ENCODE results near the gene SYNPO. TPM values are rescaled to one million over a fixed set of nuclear protein-coding genes. Genes with fewer than 3 reads are reported as not detected.

Gene SYNPO
- polyA plus RNA-seq, 1 of the 3 experiments (the other 2 are of a cell fraction): 5.1 TPM

GRCh38 chr5:150631326-150631701 lies 9.1 kb upstream of the SYNPO start (continued):
- TF ChIP-seq PBX3 (IDR thresholded peaks at IDR 0.05) (no peak), NRF1 (IDR thresholded peaks at IDR 0.05; ENCODE audit: low read depth, low read length) (no peak), YY1 (IDR thresholded peaks at IDR 0.05; ENCODE audit: low read depth) (no peak), GATA2 (CRISPR knock-in tag; IDR thresholded peaks at IDR 0.05) (no peak), CHD2 (IDR thresholded peaks at IDR 0.05; ENCODE audit: low read length, partially characterized antibody) (no peak)

- Histone ChIP-seq H3K4me1 (ENCODE audit: control insufficient read depth in 1 of 2, insufficient read depth in 2 of 2, low read depth in 1 of 2, low read length in 1 of 2) (peaks cover 19 to 43% of the 10 kb centered on the region in 2 experiments), H4K20me1 (ENCODE audit: insufficient read depth) (no peaks in the 10 kb centered on the region), H3K4me2 (no peak overlapping the region), H3K27me3 (ENCODE audit: insufficient read depth) (no peaks in the 10 kb centered on the region), H3K9ac (no peak overlapping the region), H3K27ac (ENCODE audit: low read depth in 2 of 2, low read length in 1 of 2) (no peak overlapping the region), H3F3A (replicated peaks; ENCODE audit: insufficient read depth) (peaks cover 15% of the 10 kb centered on the region), H3K9me3 (no peaks in the 10 kb centered on the region), H3K4me3 (ENCODE audit: low read depth in 2 of 2, low read length in 1 of 2) (no peak overlapping the region), H3K79me2 (ENCODE audit: insufficient read depth) (no peaks in the 10 kb centered on the region), H3K36me3 (replicated peaks in 1 of 2; ENCODE audit: control insufficient read depth in 1 of 2, insufficient read depth in 2 of 2, low read length in 1 of 2) (no peaks in the 10 kb centered on the region), H3K9me2 (no peaks in the 10 kb centered on the region), H2AFZ (ENCODE audit: low read depth) (no peak overlapping the region)
- ChIA-PET POLR2A (no interaction called here), CTCF (interaction anchor here (1.3 to 1.7 kb wide), 4 partner anchors 9 to 70 kb away, joined by 4 to 9 read pairs (median 5); partner anchors contain the start of gene SYNPO)
- no peak for DNase-seq
- TF ChIP-seq TAF1 (IDR thresholded peaks at IDR 0.05; ENCODE audit: borderline replicate concordance, low read depth, low read length) (no peak), CTCF (IDR thresholded peaks at IDR 0.05) (no peak), PBX3 (IDR thresholded peaks at IDR 0.05) (no peak), FOXJ3 (CRISPR knock-in tag; IDR thresholded peaks at IDR 0.05) (no peak), ELF1 (IDR thresholded peaks at IDR 0.05) (no peak)
- 61% methylated on average over 10 of the region's 10 CpGs for WGBS (ENCODE audit: low lambda C conversion rate)
Observed at GRCh38 chr5:150632305-150633160, 7.9 kb upstream of the SYNPO start.

GRCh38 chr5:150633429-150633828 lies 7.0 kb upstream of the SYNPO start:
- Histone ChIP-seq H3K79me2 (ENCODE audit: insufficient read depth) (no peaks in the 10 kb centered on the region), H3F3A (replicated peaks; ENCODE audit: insufficient read depth) (peaks cover 17% of the 10 kb centered on the region), H4K20me1 (ENCODE audit: insufficient read depth) (no peaks in the 10 kb centered on the region), H3K4me1 (ENCODE audit: control insufficient read depth in 1 of 2, insufficient read depth in 2 of 2, low read depth in 1 of 2, low read length in 1 of 2) (peaks cover 23 to 48% of the 10 kb centered on the region in 2 experiments), H3K9ac (no peak overlapping the region), H3K4me3 (ENCODE audit: low read depth in 2 of 2, low read length in 1 of 2) (no peak overlapping the region), H3K27ac (ENCODE audit: low read depth in 2 of 2, low read length in 1 of 2) (no peak overlapping the region), H3K36me3 (replicated peaks in 1 of 2; ENCODE audit: control insufficient read depth in 1 of 2, insufficient read depth in 2 of 2, low read length in 1 of 2) (no peaks in the 10 kb centered on the region), H3K27me3 (ENCODE audit: insufficient read depth) (no peaks in the 10 kb centered on the region), H3K9me2 (no peaks in the 10 kb centered on the region), H3K9me3 (no peaks in the 10 kb centered on the region), H3K4me2 (no peak overlapping the region), H2AFZ (ENCODE audit: low read depth) (no peak overlapping the region)
- DNase-seq: no peak
- 92% methylated on average over 2 of the region's 2 CpGs for whole genome bisulfite sequencing (ENCODE audit: low lambda C conversion rate)
- ChIA-PET CTCF (no interaction called here), POLR2A (no interaction called here)
- TF ChIP-seq CHD2 (IDR thresholded peaks at IDR 0.05; ENCODE audit: low read length, partially characterized antibody) (no peak), RXRA (IDR thresholded peaks at IDR 0.05; ENCODE audit: borderline replicate concordance, low read depth) (no peak), RFX5 (IDR thresholded peaks at IDR 0.05; ENCODE audit: low read length) (no peak), MXI1 (IDR thresholded peaks at IDR 0.05; ENCODE audit: low read depth, low read length) (no peak), MAX (IDR thresholded peaks at IDR 0.05; ENCODE audit: low read depth) (no peak), NFIC (IDR thresholded peaks at IDR 0.05; ENCODE audit: borderline replicate concordance) (no peak; the same call in 1 of the 2 replicates), MEF2A (IDR thresholded peaks at IDR 0.05; ENCODE audit: borderline replicate concordance, low read depth) (no peak), JUND (IDR thresholded peaks at IDR 0.05) (no peak), RAD21 (IDR thresholded peaks at IDR 0.05; ENCODE audit: low read length) (no peak), FOSL2 (IDR thresholded peaks at IDR 0.05; ENCODE audit: borderline replicate concordance, low read depth) (no peak), USF2 (IDR thresholded peaks at IDR 0.05; ENCODE audit: borderline replicate concordance, low read depth, low read length) (no peak)

All from SK-N-SH (cell line).